GM23248 (cell line): ENCODE measurements around the gene VPS51. TPM values are rescaled to one million over a fixed set of nuclear protein-coding genes. Genes with fewer than 3 reads are reported as not detected.

ENCODE experiments used
- DNase-seq: peaks from one replicate; pipeline ENCODE4 v3.0.0-alpha.2; 2015
- H2AFZ ChIP-seq: fragments of 200-600 bp; sonication (generic); 2 replicates; pipeline ENCODE4 v1.6.1; 2016; ENCODE audit warnings: antibody characterized with exemption
- H3F3A ChIP-seq: fragments of 200-600 bp; sonication (generic); 2 replicates; pipeline ENCODE4 v1.6.1; 2016; ENCODE audit warnings: mild to moderate bottlenecking, antibody characterized with exemption, mixed run types; ENCODE audit not compliant: insufficient read depth
- H3K27ac ChIP-seq: fragments of 200-600 bp; sonication (generic); 2 replicates; pipeline ENCODE4 v1.5.1; 2016; ENCODE audit warnings: mild to moderate bottlenecking
- H3K27me3 ChIP-seq: fragments of 200-600 bp; sonication (generic); replicated peaks from 2 replicates; pipeline ENCODE4 v1.6.1; 2016; ENCODE audit warnings: mild to moderate bottlenecking; ENCODE audit not compliant: insufficient read depth
- H3K36me3 ChIP-seq: fragments of 200-600 bp; sonication (generic); 2 replicates; pipeline ENCODE4 v1.6.1; 2016; ENCODE audit warnings: low read depth, mild to moderate bottlenecking
- H3K4me1 ChIP-seq: fragments of 200-600 bp; sonication (generic); 2 replicates; pipeline ENCODE4 v1.6.1; 2016; ENCODE audit warnings: mild to moderate bottlenecking; ENCODE audit not compliant: insufficient read depth
- H3K4me2 ChIP-seq: fragments of 200-600 bp; sonication (generic); one replicate; pipeline ENCODE4 v1.6.1; 2016; ENCODE audit warnings: mild to moderate bottlenecking; ENCODE audit not compliant: unreplicated experiment
- H3K4me3 ChIP-seq: fragments of 200-600 bp; sonication (generic); 2 replicates; pipeline ENCODE4 v1.5.1; 2016; ENCODE audit warnings: mild to moderate bottlenecking
- H3K79me2 ChIP-seq: fragments of 200-600 bp; sonication (generic); 2 replicates; pipeline ENCODE4 v1.6.1; 2016; ENCODE audit warnings: mild to moderate bottlenecking; ENCODE audit not compliant: insufficient read depth
- H3K9ac ChIP-seq: fragments of 200-600 bp; sonication (generic); 2 replicates; pipeline ENCODE4 v1.6.1; 2016; ENCODE audit warnings: mild to moderate bottlenecking
- H3K9me2 ChIP-seq: fragments of 200-600 bp; sonication (generic); 2 replicates; pipeline ENCODE4 v1.6.1; 2016; ENCODE audit warnings: mixed run types, mild to moderate bottlenecking, moderate library complexity; ENCODE audit not compliant: insufficient read depth
- H3K9me3 ChIP-seq: fragments of 200-600 bp; sonication (generic); one replicate; pipeline ENCODE4 v1.6.1; 2017; ENCODE audit warnings: low read depth
- H4K20me1 ChIP-seq: fragments of 200-600 bp; sonication (generic); 2 replicates; pipeline ENCODE4 v1.6.0; 2016; ENCODE audit not compliant: insufficient read depth
- EZH2 ChIP-seq: fragments of 200-600 bp; sonication (generic); IDR thresholded peaks from 2 replicates; pipeline ENCODE4 v1.6.1; 2018; ENCODE audit warnings: antibody characterized with exemption, mild to moderate bottlenecking; ENCODE audit not compliant: insufficient read depth, poor library complexity, severe bottlenecking
- EZH2phosphoT487 ChIP-seq: fragments of 200-600 bp; sonication (generic); IDR thresholded peaks from 2 replicates; pipeline ENCODE4 v1.6.1; 2018; ENCODE audit warnings: antibody characterized with exemption, moderate library complexity, mild to moderate bottlenecking, low read depth; ENCODE audit not compliant: insufficient read depth
- WGBS, 2 experiments: methylation state at CpG; one replicate each; pipeline ENCODE4 v1.1.6; 2015 to 2017; ENCODE audit warnings: low lambda C conversion rate in 2 of 2, low coverage in 1 of 2; ENCODE audit errors: missing lambda C conversion rate in 2 of 2; 5-methylcytosine and 5-hydroxymethylcytosine counted together
- in situ Hi-C: fragments of 300-500 bp; cut with MboI; formaldehyde crosslinking; loops from 2 replicates; pipeline ENCODE4 v1.15.0; 2020
- polyA plus RNA-seq: library from polyadenylated mRNA; unstranded; fragments of >200 nt; fragmentation: Nextera tagmentation; extraction: Ambion mirVana; gene quantifications from 2 replicates; pipeline ENCODE4 v1.2.1, GENCODE V29; 2016
- total RNA-seq: library from RNA; depleted of rRNA; stranded (reverse); fragments of >200 nt; shearing (Covaris generic); gene quantifications from 2 replicates; pipeline ENCODE4 v1.2.3, GENCODE V29; 2014

Gene VPS51
- total and polyA plus RNA-seq, 2 experiments from 2014 or later, result 30.7 to 339 TPM

DNA sequence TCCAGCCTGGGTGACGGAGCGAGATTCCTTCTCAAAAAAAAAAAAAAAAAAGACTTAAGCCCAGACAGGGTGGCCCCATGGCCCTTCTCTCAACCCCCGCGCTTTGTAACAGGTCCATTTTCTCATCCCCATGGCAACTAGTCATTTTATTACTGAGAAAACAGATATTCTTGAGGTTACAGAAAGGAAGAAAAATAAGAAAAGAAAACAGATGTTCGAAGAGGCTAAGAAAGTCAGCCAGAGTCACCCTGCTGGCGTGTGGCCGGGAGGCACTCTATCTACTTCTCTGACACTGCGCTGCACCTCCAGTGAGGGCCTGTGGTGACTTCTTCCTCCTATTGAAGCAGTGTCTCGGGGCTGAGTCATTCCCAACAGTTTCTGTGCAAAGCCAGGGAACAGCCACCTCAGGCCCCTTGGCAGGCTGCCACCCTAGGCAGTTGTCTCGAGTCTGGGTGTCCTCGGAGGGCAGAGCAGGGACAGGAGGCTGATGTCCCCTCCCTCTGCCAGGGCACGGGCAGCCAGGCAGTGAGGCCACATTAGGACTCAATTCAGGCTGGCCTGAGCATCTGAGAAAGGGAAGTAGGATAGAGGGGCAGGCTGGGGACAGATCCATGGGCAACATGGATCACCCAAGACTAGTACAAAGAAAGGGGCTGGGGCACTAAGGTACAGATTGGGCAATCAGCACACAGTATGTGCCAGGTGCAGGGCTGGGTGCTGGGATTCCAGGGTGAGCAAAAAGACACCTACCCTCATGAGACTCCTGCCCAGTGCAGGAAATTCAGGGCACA lies 54.7 kb downstream of the VPS51 start:
- H3K79me2 ChIP-seq, result no peaks in the 10 kb centered on the region
- H3K9me2 ChIP-seq, result no peaks in the 10 kb centered on the region
- TF ChIP-seq EZH2phosphoT487 (no peak), EZH2 (no peak)
- DNase-seq, result peak; percentile 96
- H3K36me3 ChIP-seq, result no peaks in the 10 kb centered on the region
- peak overlapping the region; percentile 30 for H3K4me3 ChIP-seq
- 3 to 6% methylated on average over 12 of the region's 12 CpGs for WGBS, 2 experiments
- H3K9me3 ChIP-seq, result no peaks in the 10 kb centered on the region
- H3K27me3 ChIP-seq, result no peaks in the 10 kb centered on the region
- 0 out of 2 replicates have a peak overlapping the region, but pooled peaks have one; percentile 19 for H2AFZ ChIP-seq
- no peaks in the 10 kb centered on the region for H4K20me1 ChIP-seq
- peak overlapping the region; percentile 44 for H3K4me2 ChIP-seq
- H3F3A ChIP-seq, result peaks cover 21% of the 10 kb centered on the region; the same call in 1 of the 2 replicates
- H3K9ac ChIP-seq, result peak overlapping the region; percentile 44
- in situ Hi-C loops, result no loop called here
- peaks cover 13% of the 10 kb centered on the region for H3K4me1 ChIP-seq
- H3K27ac ChIP-seq, result peak overlapping the region; percentile 53

DNA sequence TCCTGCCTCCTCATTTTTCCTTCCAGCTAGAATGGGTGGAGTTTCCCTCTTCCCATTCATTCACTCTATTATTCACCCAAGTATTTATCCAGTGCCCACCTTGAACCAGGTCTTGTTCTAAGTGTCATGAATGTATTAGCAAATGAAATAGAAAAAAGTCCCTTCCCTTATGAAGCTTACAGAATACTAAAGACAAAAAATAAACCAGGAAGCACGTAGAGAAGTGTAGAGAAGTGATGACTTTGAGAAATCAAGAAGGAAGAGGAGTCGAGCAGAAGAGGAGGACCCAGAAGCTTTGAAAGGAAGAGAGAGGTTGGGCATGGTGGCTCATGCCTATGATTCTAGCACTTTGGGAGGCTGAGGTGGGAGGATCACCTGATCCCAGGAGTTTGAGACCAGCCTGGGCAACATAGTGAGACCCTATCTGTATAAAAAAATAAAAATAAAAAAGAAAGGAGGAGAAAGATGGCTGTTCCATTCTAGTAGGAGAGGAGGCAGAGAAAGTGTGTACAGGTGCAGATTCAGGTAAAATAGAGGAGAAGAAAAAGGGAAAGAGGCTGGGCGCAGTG lies 55.4 kb downstream of the VPS51 start:
- Histone ChIP-seq H3K79me2 (no peaks in the 10 kb centered on the region), H3F3A (peaks cover 21% of the 10 kb centered on the region; the same call in 1 of the 2 replicates), H3K4me3 (no peak overlapping the region), H4K20me1 (no peaks in the 10 kb centered on the region), H2AFZ (no peak overlapping the region), H3K4me2 (no peak overlapping the region), H3K27me3 (no peaks in the 10 kb centered on the region), H3K27ac (no peak overlapping the region), H3K4me1 (peaks cover 13% of the 10 kb centered on the region), H3K9me2 (no peaks in the 10 kb centered on the region), H3K9me3 (no peaks in the 10 kb centered on the region), H3K9ac (no peak overlapping the region), H3K36me3 (no peaks in the 10 kb centered on the region)
- TF ChIP-seq EZH2 (no peak), EZH2phosphoT487 (no peak)
- in situ Hi-C loops, result no loop called here
- no peak for DNase-seq
- 49 to 58% methylated on average over 3 of the region's 3 CpGs for WGBS, 2 experiments

DNA sequence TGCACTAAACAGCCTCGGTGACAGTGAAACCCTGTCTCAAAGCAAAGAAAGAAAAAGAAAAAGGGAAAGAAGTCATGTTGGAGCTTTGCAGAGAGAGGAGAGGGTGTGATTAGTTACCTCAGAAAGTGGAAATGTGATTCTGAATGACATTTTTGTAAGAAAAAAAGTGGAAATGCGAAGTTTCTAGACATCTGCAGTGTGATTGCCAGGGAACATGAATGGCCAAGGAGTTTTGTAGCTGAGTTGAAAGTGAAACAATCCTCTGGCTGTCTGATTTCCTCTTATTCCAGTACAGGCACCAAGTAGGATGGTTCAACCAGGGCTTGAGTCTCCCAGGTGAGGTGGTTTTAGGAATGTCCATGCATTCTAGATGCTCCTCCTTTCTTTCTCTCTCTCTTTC lies 56.1 kb downstream of the VPS51 start:
- TF ChIP-seq EZH2phosphoT487, result no peak
- TF ChIP-seq EZH2, result no peak
- WGBS, 2 experiments, result 83 to 90% methylated on average over 2 of the region's 2 CpGs
- H2AFZ ChIP-seq, result no peak overlapping the region

DNA sequence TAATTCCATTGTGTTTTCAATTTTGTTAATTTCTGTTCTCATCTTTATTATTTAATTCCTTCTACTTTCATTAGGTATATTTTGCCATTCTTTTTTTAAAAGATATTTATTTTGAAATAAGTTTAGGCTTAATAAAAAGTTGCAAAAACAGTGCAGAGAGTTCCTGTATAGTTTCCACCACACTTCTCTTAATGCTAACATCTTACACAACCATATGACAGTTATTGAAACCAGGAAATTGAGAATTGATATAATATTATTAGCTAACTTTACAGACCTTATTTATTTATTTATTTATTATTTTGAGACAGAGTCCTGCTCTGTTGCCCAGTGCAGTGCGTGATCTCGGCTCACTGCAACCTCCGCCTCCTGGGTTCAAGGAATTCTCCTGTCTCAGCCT lies 60.2 kb downstream of the VPS51 start:
- no peaks in the 10 kb centered on the region for H4K20me1 ChIP-seq
- no peak overlapping the region for H3K4me2 ChIP-seq
- no peak overlapping the region for H3K27ac ChIP-seq
- H3K4me1 ChIP-seq, result no peaks in the 10 kb centered on the region
- WGBS, 2 experiments, result 95 to 99% methylated on average over 3 of the region's 3 CpGs
- H2AFZ ChIP-seq, result no peak overlapping the region
- H3K4me3 ChIP-seq, result no peak overlapping the region
- H3K79me2 ChIP-seq, result no peaks in the 10 kb centered on the region
- H3K36me3 ChIP-seq, result no peaks in the 10 kb centered on the region
- H3K9me2 ChIP-seq, result no peaks in the 10 kb centered on the region
- H3K9ac ChIP-seq, result no peak overlapping the region
- 0 out of 2 replicates have a peak, but pooled peaks cover 2% of the 10 kb centered on the region for H3F3A ChIP-seq
- DNase-seq, result no peak
- in situ Hi-C loops, result no loop called here
- no peaks in the 10 kb centered on the region for H3K27me3 ChIP-seq
- H3K9me3 ChIP-seq, result no peaks in the 10 kb centered on the region
- no peak for TF ChIP-seq EZH2phosphoT487
- no peak for TF ChIP-seq EZH2

More for the DNA sequence above, 56.1 kb downstream of the VPS51 start:
- H3K27ac ChIP-seq, result no peak overlapping the region
- DNase-seq, result no peak
- H4K20me1 ChIP-seq, result no peaks in the 10 kb centered on the region
- H3K4me2 ChIP-seq, result no peak overlapping the region
- in situ Hi-C loops, result no loop called here
- peaks cover 13% of the 10 kb centered on the region for H3K4me1 ChIP-seq
- H3K4me3 ChIP-seq, result no peak overlapping the region
- H3K9ac ChIP-seq, result no peak overlapping the region
- H3K36me3 ChIP-seq, result no peaks in the 10 kb centered on the region
- no peaks in the 10 kb centered on the region for H3K27me3 ChIP-seq
- H3F3A ChIP-seq, result peaks cover 21% of the 10 kb centered on the region; the same call in 1 of the 2 replicates
- H3K79me2 ChIP-seq, result no peaks in the 10 kb centered on the region
- no peaks in the 10 kb centered on the region for H3K9me3 ChIP-seq
- no peaks in the 10 kb centered on the region for H3K9me2 ChIP-seq
